ENCODE data around the gene KLK14.

KLK14 gene

GRCh38 chr19:51034704-51035103 lies 48.0 kb downstream of the KLK14 start, which contains the start of gene KLK12:
Gene KLK12 (minus strand): TSS chr19:51035002. CDS start chr19:51034621, 381 bp downstream.
- DNase-seq: peak; percentile 98

GRCh38 chr19:51031880-51032225 lies 50.8 kb downstream of the KLK14 start:
- no peak for DNase-seq

GRCh38 chr19:51031220-51031879 lies 51.3 kb downstream of the KLK14 start:
- no peak for DNase-seq

- no peak for DNase-seq
These were observed 52.1 kb downstream of the KLK14 start for GRCh38 chr19:51030631-51031030.

GRCh38 chr19:51029718-51030117 lies 53.0 kb downstream of the KLK14 start:
- peak; percentile 65 for DNase-seq
